ENCODE data around the gene LENG9.
A peak's percentile ranks its signal among the peaks of the same experiment; 100 is the strongest.
"Not testable (repeated sequence)": the region's sequence is repeated elsewhere in the genome, so short reads cannot be mapped to it uniquely, and the experiment has no call there.

The LENG9 gene

GRCh38 chr19:54477650-54478049 lies 14.1 kb upstream of the LENG9 start:
- no peak for DNase-seq

DNA sequence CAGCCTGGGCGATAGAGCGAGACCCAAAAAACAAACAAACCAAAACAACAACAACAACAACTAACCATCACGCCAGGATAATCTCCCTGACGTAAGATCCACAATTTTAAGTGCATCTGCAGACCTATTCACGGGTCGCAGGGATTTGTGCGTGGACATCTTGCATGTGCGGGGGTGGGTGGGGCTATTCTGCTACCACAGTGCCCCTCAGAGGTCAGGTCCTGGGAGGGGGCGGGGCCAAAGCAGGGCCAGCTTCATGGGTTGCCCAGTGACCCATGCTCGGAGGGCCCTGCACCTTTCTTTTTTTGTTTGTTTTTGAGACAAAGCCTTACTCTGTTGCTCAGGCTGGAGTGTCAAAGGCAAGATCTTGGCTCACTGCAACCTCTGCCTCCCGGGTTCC lies 12.1 kb upstream of the LENG9 start:
- DNase-seq = no peak

GRCh38 chr19:54473892-54474372 lies 10.4 kb upstream of the LENG9 start:
- no peak for DNase-seq

DNA sequence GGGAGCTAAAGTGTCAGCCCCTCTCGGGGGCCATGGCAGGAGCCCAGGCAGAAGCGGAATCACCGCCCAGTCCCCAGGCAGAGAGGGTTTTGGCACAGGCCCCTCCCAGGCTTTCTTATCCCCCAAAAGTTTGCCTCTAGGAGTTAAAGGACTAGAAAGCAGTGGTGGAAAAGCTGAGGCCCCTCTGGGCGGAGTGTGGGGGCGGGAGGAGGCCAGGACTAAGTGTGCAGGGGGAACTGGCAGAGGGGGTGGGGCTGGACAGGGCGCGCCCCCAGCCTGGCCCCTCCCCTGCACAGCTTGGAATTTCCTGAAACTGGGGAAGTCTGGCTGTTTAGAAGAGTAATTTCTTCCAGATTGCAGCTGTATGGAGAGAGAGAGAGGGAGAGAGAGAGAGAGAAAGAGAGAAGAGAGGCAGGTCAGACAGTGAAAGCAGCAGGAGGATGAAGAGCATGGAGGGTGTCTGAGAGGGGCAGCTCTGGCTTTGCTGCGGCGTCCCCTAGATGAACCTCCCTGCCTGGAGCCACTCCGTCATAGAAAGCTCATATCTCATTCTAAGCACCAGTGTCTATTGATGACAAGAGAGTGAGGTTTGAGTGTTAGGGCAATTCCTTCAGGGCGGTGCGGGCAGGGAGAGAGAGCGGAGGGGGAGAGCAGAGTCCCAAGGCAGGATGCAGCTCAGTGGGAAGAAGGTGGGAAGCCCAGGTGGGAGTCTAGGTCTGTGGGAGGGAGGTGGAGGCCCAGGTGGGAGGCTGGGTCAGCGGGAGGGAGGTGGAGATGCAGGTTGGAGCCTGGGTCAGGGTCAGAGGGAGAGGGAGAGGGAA lies 9.7 kb upstream of the LENG9 start, which contains the start of gene CDC42EP5:
CDC42EP5 (minus strand) TSS at position 226 of the 821 bp plus-strand sequence. CDS start 7,749 bp downstream, outside the sequence.
- DNase-seq = no peak

DNA sequence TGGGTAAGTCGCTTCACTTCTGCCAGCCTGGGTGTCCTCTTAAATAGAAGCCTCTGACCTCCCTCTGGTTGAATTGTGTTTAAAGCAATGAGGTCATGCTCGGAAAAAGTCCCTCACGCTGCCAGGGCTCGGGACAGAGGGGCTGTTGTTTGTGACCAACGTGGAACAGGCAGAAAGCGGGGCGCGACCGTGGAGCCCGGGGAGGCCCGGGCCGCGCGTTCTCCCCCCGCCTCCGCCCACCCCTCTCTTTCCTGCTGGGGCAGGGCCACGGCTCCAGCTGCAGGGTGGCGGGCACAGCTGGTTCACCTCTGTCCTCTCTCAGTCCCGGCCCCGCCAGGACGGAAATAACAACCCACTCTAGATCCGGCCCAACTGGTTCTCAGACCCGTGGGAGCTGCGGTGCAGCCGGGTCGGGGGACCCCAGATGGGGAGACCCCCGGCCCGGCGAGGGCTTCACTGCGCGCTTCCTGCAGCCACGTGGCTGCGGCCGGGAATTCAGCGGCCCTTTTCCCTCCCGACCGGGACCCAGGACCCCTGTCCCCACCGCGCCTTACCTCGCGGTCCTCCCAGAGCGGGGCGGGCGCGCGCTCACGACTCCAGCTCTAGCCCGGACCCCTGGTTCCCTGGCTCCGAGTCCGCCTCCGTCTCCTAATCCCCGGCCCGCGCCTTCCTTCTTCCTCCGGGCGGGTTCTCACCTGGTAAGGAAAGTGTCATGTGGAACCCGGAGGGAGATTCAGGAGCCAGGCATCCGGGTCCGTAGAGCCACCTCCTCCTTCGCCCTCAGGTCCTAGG lies 7.6 kb upstream of the LENG9 start:
- no peak for DNase-seq

DNA sequence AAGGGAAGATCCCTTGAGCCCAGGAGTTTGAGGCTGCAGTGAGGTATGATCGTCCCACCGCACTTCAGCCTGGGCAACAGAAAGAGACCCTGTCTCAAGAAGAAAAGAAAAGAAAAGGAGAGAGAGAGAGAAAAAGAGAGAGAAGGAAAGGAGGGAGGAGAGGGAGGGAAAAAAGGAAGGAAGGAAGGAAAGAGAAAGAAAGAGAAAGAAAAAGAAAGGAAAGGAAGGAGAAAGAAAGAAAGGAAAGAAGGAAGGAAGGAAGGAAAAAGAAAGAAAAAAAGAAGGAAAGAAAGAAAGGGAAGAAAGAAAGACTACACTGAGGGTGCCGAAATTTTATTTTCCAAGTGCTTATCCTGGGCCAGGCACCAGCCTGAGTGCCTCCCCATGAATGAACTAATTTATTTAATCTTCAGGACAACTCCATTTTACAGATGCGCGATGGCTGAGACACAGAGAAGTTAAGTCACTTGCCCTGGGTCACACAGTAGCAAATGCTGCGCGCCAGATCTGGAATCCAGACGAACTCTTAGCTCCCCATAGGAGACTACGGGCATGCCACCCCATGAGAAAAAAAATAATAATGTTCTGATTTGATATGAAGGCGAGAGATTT lies 6.8 kb upstream of the LENG9 start:
- no peak for DNase-seq

- DNase-seq = no peak
These were observed 5.9 kb upstream of the LENG9 start for GRCh38 chr19:54469496-54469934.

GRCh38 chr19:54466110-54466480 lies 2.5 kb upstream of the LENG9 start:
- not testable (repeated sequence) for DNase-seq

GRCh38 chr19:54465426-54466109 lies 2.0 kb upstream of the LENG9 start:
- DNase-seq = no peak

DNA sequence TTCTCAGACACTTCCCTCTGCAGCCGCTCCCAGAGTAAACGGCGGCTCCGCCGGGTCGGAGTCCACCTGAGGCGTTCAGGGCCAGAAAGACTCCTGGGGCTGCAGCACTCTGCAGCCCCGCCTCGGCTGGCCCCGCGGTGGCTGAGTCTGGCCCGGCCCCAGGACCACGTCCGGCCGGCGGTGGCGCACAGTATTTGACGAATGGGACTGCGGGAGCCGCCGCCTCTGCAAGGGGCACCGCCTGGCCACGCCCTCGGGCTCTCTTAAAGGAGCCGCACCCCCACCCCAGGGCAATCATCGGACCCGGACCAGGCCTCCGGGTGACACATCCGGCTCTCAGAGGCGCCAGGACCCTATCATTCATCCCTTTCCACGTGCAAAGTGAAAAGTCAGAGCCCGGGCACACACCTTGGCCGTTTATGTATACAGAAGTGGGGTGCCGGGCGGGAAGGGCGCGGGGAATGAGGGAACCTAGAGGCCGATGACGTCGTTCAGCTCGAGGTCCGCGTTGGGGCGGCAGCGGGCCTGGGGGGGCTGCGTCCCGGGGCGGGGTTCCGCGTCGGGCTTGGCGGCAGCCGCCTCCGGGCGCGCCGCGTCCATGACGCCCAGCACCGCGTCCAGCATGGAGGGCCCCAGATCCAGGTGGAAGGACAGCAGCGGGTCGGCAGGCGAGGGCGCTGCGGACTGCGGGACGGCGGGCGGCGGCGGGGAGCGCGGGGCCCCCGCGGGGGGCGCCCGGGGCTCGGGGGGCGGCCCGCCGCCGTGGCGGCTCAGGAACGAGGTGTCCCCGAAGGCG lies 1.2 kb upstream of the LENG9 start:
- DNase-seq = peak; percentile 52

- DNase-seq = peak; percentile 86
These were observed 559 bp upstream of the LENG9 start for GRCh38 chr19:54464044-54464629.

- DNase-seq = peak; percentile 70
These were observed 685 bp downstream of the LENG9 start for GRCh38 chr19:54462655-54463530.

DNA sequence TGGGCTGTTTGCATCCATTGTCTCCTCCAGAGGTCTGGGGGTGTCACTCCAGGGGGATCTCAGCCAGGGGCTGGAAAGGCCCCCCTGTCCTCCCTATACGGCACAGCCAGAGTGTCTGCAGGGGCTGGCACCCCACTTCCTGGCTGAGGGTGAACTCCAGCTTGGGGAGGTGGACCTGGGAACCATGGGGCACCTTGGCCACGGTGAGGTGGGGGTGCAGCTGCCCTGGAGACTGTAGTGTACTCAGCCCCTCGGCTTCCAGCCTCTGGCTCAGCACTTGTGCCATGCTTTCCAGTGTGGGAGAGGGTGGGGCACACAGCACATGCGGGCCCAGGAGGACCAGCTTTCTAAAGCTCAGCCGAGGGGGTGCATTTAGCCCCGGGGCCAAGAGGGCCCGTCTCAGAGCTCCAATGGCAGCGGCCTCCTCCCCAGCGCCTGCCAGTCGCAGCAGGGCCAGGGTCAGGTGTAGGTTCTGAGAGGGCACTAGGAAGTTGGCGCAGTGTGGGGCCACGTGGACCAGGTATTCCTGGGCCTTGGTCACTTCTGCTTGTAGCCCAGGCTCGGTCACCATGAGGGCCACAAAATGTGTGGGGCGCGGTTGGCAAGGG lies 1.4 kb downstream of the LENG9 start:
- DNase-seq = peak; percentile 16

DNA sequence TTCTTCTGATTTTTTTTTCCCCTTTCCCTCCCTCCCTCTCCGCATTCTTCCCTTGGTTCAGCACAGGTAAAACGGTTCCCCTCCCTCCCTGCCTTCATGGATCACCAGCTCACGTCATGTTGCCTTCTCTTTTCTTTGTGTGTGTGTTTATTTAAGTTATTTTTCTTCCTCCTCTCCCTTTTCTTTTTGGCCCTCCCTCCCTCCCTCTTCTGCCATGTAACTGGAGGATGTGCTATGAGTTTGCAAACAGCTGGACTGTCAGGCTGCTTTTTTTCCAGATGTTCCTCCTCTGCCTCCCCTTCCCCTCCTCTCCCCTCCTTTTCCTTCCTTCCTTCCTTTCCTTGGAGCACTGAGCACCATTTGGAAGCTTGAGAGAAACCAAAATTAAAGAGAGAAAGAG lies 2.0 kb downstream of the LENG9 start:
- DNase-seq = no peak

GRCh38 chr19:54461210-54461609 lies 2.4 kb downstream of the LENG9 start:
- DNase-seq = no peak

- DNase-seq = no peak
These were observed 3.2 kb downstream of the LENG9 start for GRCh38 chr19:54460230-54461005.

DNA sequence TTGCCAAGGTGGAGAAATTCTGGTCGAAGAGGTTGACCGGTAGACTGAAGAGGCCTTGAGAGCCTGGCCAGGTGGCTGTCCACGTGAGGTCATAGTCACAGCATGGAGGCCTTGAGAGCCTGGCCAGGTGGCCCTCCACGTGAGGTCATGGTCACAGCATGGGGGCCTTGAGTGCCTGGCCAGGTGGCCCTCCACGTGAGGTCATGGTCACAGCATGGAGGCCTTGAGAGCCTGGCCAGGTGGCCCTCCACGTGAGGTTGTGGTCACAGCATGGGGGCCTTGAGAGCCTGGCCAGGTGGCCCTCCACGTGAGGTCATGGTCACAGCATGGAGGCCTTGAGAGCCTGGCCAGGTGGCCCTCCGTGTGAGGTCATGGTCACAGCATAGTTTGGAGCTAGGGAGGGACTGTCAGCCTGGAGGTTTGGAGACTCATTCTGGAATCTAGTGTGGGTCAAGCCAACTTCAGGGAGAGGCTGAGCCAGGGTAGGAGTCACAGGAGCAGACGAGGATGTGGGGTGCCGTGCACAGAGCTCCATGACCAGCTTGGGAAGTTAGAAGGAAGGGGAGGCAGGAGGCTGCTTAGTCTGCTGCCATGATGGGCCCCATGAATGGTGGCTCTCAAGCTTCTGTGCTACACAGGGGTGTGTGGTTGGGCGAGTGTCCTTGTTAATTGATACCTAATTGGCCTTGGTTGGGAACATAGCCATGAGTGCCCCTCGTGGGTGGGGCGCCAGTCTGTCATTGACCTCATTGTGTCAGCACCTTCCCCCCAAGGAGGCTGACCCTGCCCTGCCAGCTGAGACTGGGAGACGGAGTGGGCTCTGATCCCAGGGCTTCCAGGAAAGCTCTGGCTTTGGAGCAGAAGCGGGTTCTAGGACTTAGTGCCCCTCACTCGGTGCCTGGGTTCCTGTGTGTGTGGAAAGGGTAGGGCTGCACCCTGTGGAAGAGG lies 4.0 kb downstream of the LENG9 start:
- no peak for DNase-seq
